ENCODE measurements around the gene TFF3.

The TFF3 gene, protein sequence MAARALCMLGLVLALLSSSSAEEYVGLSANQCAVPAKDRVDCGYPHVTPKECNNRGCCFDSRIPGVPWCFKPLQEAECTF

DNA sequence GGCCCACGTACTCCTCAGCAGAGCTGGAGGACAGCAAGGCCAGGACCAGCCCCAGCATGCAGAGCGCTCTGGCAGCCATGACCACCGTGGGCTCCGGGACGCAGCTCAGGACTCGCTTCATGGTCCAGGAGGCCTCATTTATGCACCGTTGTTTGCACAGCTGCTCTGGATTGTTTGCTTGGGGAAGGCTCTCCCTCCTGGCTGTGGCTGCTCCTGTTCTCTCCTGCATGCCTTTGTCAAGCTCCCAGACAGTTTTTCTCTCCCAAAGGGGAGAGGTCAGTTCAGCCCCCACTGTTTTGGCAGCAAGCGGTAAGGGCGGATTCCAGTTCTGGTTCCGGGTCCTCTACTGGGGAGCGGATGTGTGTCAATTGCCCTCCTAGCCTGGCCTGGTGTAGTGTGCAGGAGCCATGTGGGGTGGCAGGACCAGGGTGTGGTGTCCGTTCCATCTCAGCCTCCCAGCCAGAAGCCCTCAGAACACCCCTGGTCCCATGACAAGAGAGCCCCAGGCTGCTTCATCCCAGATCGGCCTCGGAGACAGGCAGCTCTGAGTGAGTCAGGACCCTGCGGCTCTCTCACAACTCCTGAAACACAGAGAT lies at the start of gene TFF3:
TFF3 (minus strand) TSS at position 114 of the 596 bp plus-strand sequence; CDS start at position 79, 35 bp downstream.
- peaks cover 99% of the 10 kb centered on the region for H3K27me3 ChIP-seq (replicated peaks; ENCODE audit: insufficient read depth, low read length)
- H3K9me2 ChIP-seq (replicated peaks; ENCODE audit: insufficient read depth, low read length) = no peaks in the 10 kb centered on the region
- H3K4me3 ChIP-seq (ENCODE audit: low read length) = no peak within 1 kb of the TSS
- no peaks in the 10 kb centered on the region for H3K4me1 ChIP-seq (ENCODE audit: low read length)
- H3K36me3 ChIP-seq (replicated peaks; ENCODE audit: insufficient read depth, low read length) = no peaks in the 10 kb centered on the region
- no peak within 1 kb of the TSS for H3K9ac ChIP-seq (ENCODE audit: low read length)
- no peak within 1 kb of the TSS for H3K4me2 ChIP-seq (ENCODE audit: low read depth, low read length)
- no peak for DNase-seq
- H3K9me3 ChIP-seq (replicated peaks; ENCODE audit: insufficient read depth, low read length) = no peaks in the 10 kb centered on the region
- TF ChIP-seq, protein P1, sequence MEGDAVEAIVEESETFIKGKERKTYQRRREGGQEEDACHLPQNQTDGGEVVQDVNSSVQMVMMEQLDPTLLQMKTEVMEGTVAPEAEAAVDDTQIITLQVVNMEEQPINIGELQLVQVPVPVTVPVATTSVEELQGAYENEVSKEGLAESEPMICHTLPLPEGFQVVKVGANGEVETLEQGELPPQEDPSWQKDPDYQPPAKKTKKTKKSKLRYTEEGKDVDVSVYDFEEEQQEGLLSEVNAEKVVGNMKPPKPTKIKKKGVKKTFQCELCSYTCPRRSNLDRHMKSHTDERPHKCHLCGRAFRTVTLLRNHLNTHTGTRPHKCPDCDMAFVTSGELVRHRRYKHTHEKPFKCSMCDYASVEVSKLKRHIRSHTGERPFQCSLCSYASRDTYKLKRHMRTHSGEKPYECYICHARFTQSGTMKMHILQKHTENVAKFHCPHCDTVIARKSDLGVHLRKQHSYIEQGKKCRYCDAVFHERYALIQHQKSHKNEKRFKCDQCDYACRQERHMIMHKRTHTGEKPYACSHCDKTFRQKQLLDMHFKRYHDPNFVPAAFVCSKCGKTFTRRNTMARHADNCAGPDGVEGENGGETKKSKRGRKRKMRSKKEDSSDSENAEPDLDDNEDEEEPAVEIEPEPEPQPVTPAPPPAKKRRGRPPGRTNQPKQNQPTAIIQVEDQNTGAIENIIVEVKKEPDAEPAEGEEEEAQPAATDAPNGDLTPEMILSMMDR (IDR thresholded peaks at IDR 0.05; ENCODE audit: low read length) = no peak
- TF ChIP-seq EZH2phosphoT487 (IDR thresholded peaks at IDR 0.05; ENCODE audit: low read length) (no peak), EZH2 (optimal IDR thresholded peaks at IDR 0.05; ENCODE audit: low read depth, low read length) (no peak)
- no peak within 1 kb of the TSS for H3K27ac ChIP-seq (ENCODE audit: low read length)
- H2AFZ ChIP-seq (ENCODE audit: low read length) = no peak within 1 kb of the TSS
- no peaks in the 10 kb centered on the region for H4K20me1 ChIP-seq (ENCODE audit: insufficient read depth, low read length)
- H3K79me2 ChIP-seq (ENCODE audit: low read length) = no peaks in the 10 kb centered on the region
- no peaks in the 10 kb centered on the region for H3F3A ChIP-seq (ENCODE audit: insufficient read depth, low read length)

DNA sequence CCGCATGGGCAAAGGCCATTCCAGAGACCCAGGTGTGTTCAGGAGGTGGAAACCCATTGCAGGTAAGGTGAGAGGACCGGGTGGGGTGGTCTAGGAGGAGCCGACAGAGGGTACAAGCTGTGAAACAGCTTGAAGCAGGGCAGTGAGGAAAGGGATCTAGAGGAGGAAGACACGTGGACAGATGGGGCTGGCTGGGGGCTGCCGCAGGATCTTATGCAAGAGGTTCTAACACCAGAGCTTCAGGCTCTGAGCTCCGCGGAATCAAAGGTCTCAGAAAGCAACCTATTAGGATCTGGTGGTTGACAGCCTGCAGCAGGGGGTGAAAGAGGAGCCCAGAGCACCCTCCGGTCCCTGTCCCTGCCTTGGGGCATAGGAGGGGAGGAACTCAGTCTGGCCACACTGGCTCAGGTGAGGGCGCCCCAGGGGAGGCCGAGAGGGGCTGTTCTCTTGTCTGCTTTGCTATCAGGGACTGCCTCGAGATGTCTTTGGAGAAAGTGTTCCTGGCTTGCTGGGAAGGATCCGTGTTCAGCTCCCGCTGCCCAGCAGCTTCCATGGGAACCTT lies 49.2 kb upstream of the TFF3 start:
- no peaks in the 10 kb centered on the region for H3K36me3 ChIP-seq (replicated peaks; ENCODE audit: insufficient read depth, low read length)
- H3F3A ChIP-seq (ENCODE audit: insufficient read depth, low read length) = no peaks in the 10 kb centered on the region
- no peak overlapping the region for H2AFZ ChIP-seq (ENCODE audit: low read length)
- no peaks in the 10 kb centered on the region for H4K20me1 ChIP-seq (ENCODE audit: insufficient read depth, low read length)
- no peak for TF ChIP-seq EZH2phosphoT487 (IDR thresholded peaks at IDR 0.05; ENCODE audit: low read length)
- TF ChIP-seq EZH2 (optimal IDR thresholded peaks at IDR 0.05; ENCODE audit: low read depth, low read length) = no peak
- TF ChIP-seq, protein P1 (IDR thresholded peaks at IDR 0.05; ENCODE audit: low read length) = no peak
- no peaks in the 10 kb centered on the region for H3K79me2 ChIP-seq (ENCODE audit: low read length)
- no peak overlapping the region for H3K4me3 ChIP-seq (ENCODE audit: low read length)
- no peak overlapping the region for H3K27ac ChIP-seq (ENCODE audit: low read length)
- no peak for DNase-seq
- H3K4me1 ChIP-seq (ENCODE audit: low read length) = no peaks in the 10 kb centered on the region
- H3K9me3 ChIP-seq (replicated peaks; ENCODE audit: insufficient read depth, low read length) = no peaks in the 10 kb centered on the region
- H3K4me2 ChIP-seq (ENCODE audit: low read depth, low read length) = no peak overlapping the region
- no peaks in the 10 kb centered on the region for H3K9me2 ChIP-seq (replicated peaks; ENCODE audit: insufficient read depth, low read length)
- H3K9ac ChIP-seq (ENCODE audit: low read length) = no peak overlapping the region
- peaks cover 100% of the 10 kb centered on the region for H3K27me3 ChIP-seq (replicated peaks; ENCODE audit: insufficient read depth, low read length)

DNA sequence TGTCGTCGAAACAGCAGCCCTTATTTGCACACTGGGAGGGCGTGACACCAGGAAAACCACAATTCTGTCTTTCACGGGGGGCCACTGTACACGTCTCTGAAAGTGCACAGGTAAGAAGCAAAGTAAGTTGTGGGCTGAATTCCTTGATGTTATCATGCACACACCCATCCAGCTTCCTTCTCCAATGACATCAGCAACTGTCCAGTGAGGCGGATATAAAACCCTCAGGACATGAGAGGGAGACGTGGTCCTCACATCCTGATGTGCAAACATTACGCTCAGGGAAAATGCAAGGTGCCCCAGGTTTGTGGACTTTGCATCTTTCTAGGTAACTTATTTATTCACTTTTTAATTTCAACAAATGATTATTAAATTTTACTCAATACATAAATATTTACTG lies 48.1 kb upstream of the TFF3 start:
- Histone ChIP-seq H3K4me2 (ENCODE audit: low read depth, low read length) (no peak overlapping the region), H3K36me3 (replicated peaks; ENCODE audit: insufficient read depth, low read length) (no peaks in the 10 kb centered on the region), H4K20me1 (ENCODE audit: insufficient read depth, low read length) (no peaks in the 10 kb centered on the region), H3K9me2 (replicated peaks; ENCODE audit: insufficient read depth, low read length) (no peaks in the 10 kb centered on the region), H3K9ac (ENCODE audit: low read length) (no peak overlapping the region), H3K27me3 (replicated peaks; ENCODE audit: insufficient read depth, low read length) (peaks cover 100% of the 10 kb centered on the region), H3K4me3 (ENCODE audit: low read length) (no peak overlapping the region), H3K4me1 (ENCODE audit: low read length) (no peaks in the 10 kb centered on the region), H3K27ac (ENCODE audit: low read length) (no peak overlapping the region), H3K9me3 (replicated peaks; ENCODE audit: insufficient read depth, low read length) (no peaks in the 10 kb centered on the region), H2AFZ (ENCODE audit: low read length) (no peak overlapping the region), H3F3A (ENCODE audit: insufficient read depth, low read length) (no peaks in the 10 kb centered on the region), H3K79me2 (ENCODE audit: low read length) (no peaks in the 10 kb centered on the region)
- no peak for DNase-seq
- TF ChIP-seq, protein P1 (IDR thresholded peaks at IDR 0.05; ENCODE audit: low read length) = no peak
- no peak for TF ChIP-seq EZH2 (optimal IDR thresholded peaks at IDR 0.05; ENCODE audit: low read depth, low read length)
- TF ChIP-seq EZH2phosphoT487 (IDR thresholded peaks at IDR 0.05; ENCODE audit: low read length) = no peak

Data from MM.1S (cell line).